Panc1 (cell line): ENCODE data around the gene SPTBN4. TPM values are rescaled to one million over a fixed set of nuclear protein-coding genes. Genes with fewer than 3 reads are reported as not detected.
"Not testable (repeated sequence)": the region's sequence is repeated elsewhere in the genome, so short reads cannot be mapped to it uniquely, and the experiment has no call there.

Experiments
- ATAC-seq: fragments of 200-7000 bp; cut with Tn5 transposase; 2 replicates; pipeline ENCODE4 v1.9.1; 2020; ENCODE audit warnings: mild to moderate bottlenecking, moderate library complexity
- BruUV-seq: library from RNA; stranded (reverse); fragments of 400-500 nt; replicated peaks from 2 replicates; lab custom pipeline; 2021; lab: Mats Ljungman, UMichigan
- CTCF ChIA-PET: fragments of 300-600 bp; sonication (Branson Sonifier 250); formaldehyde crosslinking; loops from one replicate; lab custom pipeline; 2022; ENCODE audit warnings: antibody characterized with exemption; lab: Charles Lee
- POLR2A ChIA-PET: fragments of 300-600 bp; sonication (Branson Sonifier 250); formaldehyde crosslinking; loops from one replicate; lab custom pipeline; 2022; ENCODE audit warnings: antibody characterized with exemption; lab: Charles Lee
- DNase-seq: peaks from one replicate; pipeline ENCODE4 v3.0.0-alpha.2; 2010; ENCODE audit warnings: low read depth, low spot score
- H3K27ac ChIP-seq: 2 replicates; pipeline ENCODE4 v1.5.1; 2011; ENCODE audit warnings: mild to moderate bottlenecking, low read length, inconsistent platforms
- H3K27me3 ChIP-seq: fragments of 200-500 bp; sonication (Bioruptor generic); 2 replicates; pipeline ENCODE4 v1.6.0; 2014; ENCODE audit warnings: low read length, inconsistent platforms; ENCODE audit not compliant: control insufficient read depth, insufficient read depth
- H3K36me3 ChIP-seq: fragments of 200-500 bp; sonication (Bioruptor generic); 2 replicates; pipeline ENCODE4 v1.5.1; 2014; ENCODE audit warnings: inconsistent platforms, mild to moderate bottlenecking, low read length, moderate library complexity; ENCODE audit not compliant: control insufficient read depth, insufficient read depth
- H3K4me1 ChIP-seq: 2 replicates; pipeline ENCODE4 v1.5.1; 2011; ENCODE audit warnings: inconsistent platforms, mild to moderate bottlenecking, low read length, moderate library complexity; ENCODE audit not compliant: control insufficient read depth, insufficient read depth
- H3K4me3 ChIP-seq, 2 experiments: 2 replicates each; pipeline ENCODE4 v1.5.1; 2011 to 2012; ENCODE audit warnings: low read depth in 2 of 2, low read length in 2 of 2, mild to moderate bottlenecking in 2 of 2, inconsistent platforms in 1 of 2, moderate library complexity in 1 of 2
- H3K9me3 ChIP-seq: fragments of 200-500 bp; sonication (Bioruptor generic); 2 replicates; pipeline ENCODE4 v1.5.1; 2014; ENCODE audit warnings: low read depth, mild to moderate bottlenecking, inconsistent platforms, low read length, moderate library complexity; ENCODE audit not compliant: control insufficient read depth, insufficient read depth
- CTCF ChIP-seq: fragments of 450-650 bp; IDR thresholded peaks from 2 replicates; pipeline ENCODE4 v1.5.1; 2017; ENCODE audit warnings: mild to moderate bottlenecking
- POLR2AphosphoS5 ChIP-seq: IDR thresholded peaks from 2 replicates; pipeline ENCODE4 v1.6.1; 2012; ENCODE audit warnings: mild to moderate bottlenecking, low read depth, low read length, moderate library complexity
- REST ChIP-seq, 2 experiments: IDR thresholded peaks; 2 replicates each; pipeline ENCODE4 v1.6.1; 2011 to 2012; ENCODE audit warnings: low read depth in 2 of 2, control low read depth in 1 of 2, low read length in 1 of 2, mild to moderate bottlenecking in 1 of 2, moderate library complexity in 1 of 2; ENCODE audit not compliant: insufficient read depth in 1 of 2
- SIN3A ChIP-seq: IDR thresholded peaks from 2 replicates; pipeline ENCODE4 v1.6.1; 2012; ENCODE audit warnings: low read depth, mild to moderate bottlenecking, low read length, moderate library complexity, borderline replicate concordance; ENCODE audit not compliant: insufficient read depth
- TCF7L2 ChIP-seq: IDR thresholded peaks from 2 replicates; pipeline ENCODE4 v1.6.1; 2011; ENCODE audit warnings: mild to moderate bottlenecking, low read depth, low read length, inconsistent platforms
- in situ Hi-C: cut with HindIII; loops from 2 replicates; pipeline ENCODE4 v1.10.0; 2016; ENCODE audit warnings: low sequenced_read_pairs, low pct_unique_long_range_greater_than_20kb
- intact Hi-C: fragments of 100-400 bp; cut with micrococcal nuclease; formaldehyde crosslinking; loops from one replicate; pipeline ENCODE4 v1.10.0; 2022; ENCODE audit not compliant: unreplicated experiment
- total RNA-seq: library from RNA; stranded (reverse); gene quantifications from one replicate; pipeline ENCODE4 v1.2.1, GENCODE V29; 2021; ENCODE audit not compliant: unreplicated experiment

Gene SPTBN4
- total RNA-seq, 1 experiment from 2014 or later: 1.2 TPM

- Histone ChIP-seq H3K27me3 (no peaks in the 10 kb centered on the region), H3K9me3 (no peaks in the 10 kb centered on the region), H3K4me1 (no peaks in the 10 kb centered on the region), H3K36me3 (no peaks in the 10 kb centered on the region), H3K27ac (no peak overlapping the region), H3K4me3 (no peak overlapping the region)
- in situ Hi-C loops: no loop called here
- no peak for DNase-seq
- intact Hi-C loops: no loop called here
- POLR2A ChIA-PET: no interaction called here
- CTCF ChIA-PET: interaction anchor here (0.6 kb wide), 1 partner anchor 75 kb away, joined by 14 read pairs; no protein-coding TSS in a partner anchor
- BruUV-seq: no TSS peak
- no peak for ATAC-seq
- TF ChIP-seq SIN3A (no peak), TCF7L2 (no peak), CTCF (no peak), POLR2AphosphoS5 (no peak), REST (IDR thresholded peaks at IDR 0.05; ENCODE audit: insufficient read depth in 1 of 2, low read depth in 2 of 2, low read length in 1 of 2) (no peak)
Observed at GRCh38 chr19:40560092-40560507, 93.3 kb downstream of the SPTBN4 start.

- intact Hi-C loops: no loop called here
- DNase-seq: no peak
- no peaks in the 10 kb centered on the region for H3K27me3 ChIP-seq
- no peak for ATAC-seq
- CTCF ChIA-PET: no interaction called here
- POLR2A ChIA-PET: no interaction called here
- no peaks in the 10 kb centered on the region for H3K4me1 ChIP-seq
- no peak overlapping the region for H3K27ac ChIP-seq
- no peak overlapping the region for H3K4me3 ChIP-seq
- TF ChIP-seq CTCF (no peak), SIN3A (no peak), TCF7L2 (no peak), POLR2AphosphoS5 (no peak), REST (IDR thresholded peaks at IDR 0.05; ENCODE audit: insufficient read depth in 1 of 2, low read depth in 2 of 2, low read length in 1 of 2) (no peak)
- no peaks in the 10 kb centered on the region for H3K36me3 ChIP-seq
- no TSS peak for BruUV-seq
- in situ Hi-C loops: no loop called here
- no peaks in the 10 kb centered on the region for H3K9me3 ChIP-seq
Observed at GRCh38 chr19:40561947-40562346, 95.1 kb downstream of the SPTBN4 start.

DNA sequence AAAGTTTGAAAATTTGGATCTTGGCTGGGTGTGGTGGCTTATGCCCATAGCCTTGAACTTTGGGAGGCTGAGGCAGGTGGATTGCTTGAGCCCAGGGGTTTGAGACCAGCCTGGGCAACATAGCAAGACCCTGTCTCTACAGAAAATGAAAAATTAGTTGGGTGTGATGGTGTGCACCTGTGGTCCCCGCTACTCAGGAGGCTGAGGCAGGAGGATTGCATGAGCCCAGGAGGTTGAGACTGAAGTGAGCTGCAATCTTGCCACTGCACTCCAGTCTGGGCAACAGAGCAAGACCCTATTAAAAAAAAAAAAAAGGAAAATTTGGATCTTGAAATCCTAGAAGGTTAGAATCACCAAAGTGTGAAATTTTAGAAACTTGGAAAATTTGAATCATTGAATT lies 97.7 kb downstream of the SPTBN4 start:
- H3K4me3 ChIP-seq, intact Hi-C loops, POLR2A ChIA-PET, CTCF ChIA-PET, in situ Hi-C loops, ATAC-seq, H3K9me3 ChIP-seq, H3K27me3 ChIP-seq, H3K27ac ChIP-seq, H3K36me3 ChIP-seq, H3K4me1 ChIP-seq, BruUV-seq, DNase-seq: not testable (repeated sequence)
